H7 (cell line): ENCODE measurements around the gene SLN. TPM values are rescaled to one million over a fixed set of nuclear protein-coding genes. Genes with fewer than 3 reads are reported as not detected.
A peak's percentile ranks its signal among the peaks of the same experiment; 100 is the strongest.

Experiments used
- DNase-seq: peaks from one replicate; pipeline ENCODE4 v3.0.0; 2012
- H3K27me3 ChIP-seq: 2 replicates; pipeline ENCODE4 v1.6.0; 2011; ENCODE audit warnings: mild to moderate bottlenecking, low read length; ENCODE audit not compliant: control insufficient read depth, insufficient read depth
- H3K36me3 ChIP-seq: replicated peaks from 2 replicates; pipeline ENCODE4 v1.5.1; 2011; ENCODE audit warnings: low read length; ENCODE audit not compliant: control insufficient read depth, insufficient read depth
- H3K4me3 ChIP-seq: 2 replicates; pipeline ENCODE4 v1.5.1; 2011; ENCODE audit warnings: low read depth, mild to moderate bottlenecking, control low read depth, low read length, moderate library complexity; ENCODE audit not compliant: insufficient read depth
- total RNA-seq: library from RNA; depleted of rRNA; stranded (reverse); fragments of >200 nt; shearing (Covaris generic); gene quantifications from 2 replicates; pipeline ENCODE4 v1.2.3, GENCODE V29; 2014

Gene SLN
- total RNA-seq, 1 experiment from 2014 or later = not detected

DNA sequence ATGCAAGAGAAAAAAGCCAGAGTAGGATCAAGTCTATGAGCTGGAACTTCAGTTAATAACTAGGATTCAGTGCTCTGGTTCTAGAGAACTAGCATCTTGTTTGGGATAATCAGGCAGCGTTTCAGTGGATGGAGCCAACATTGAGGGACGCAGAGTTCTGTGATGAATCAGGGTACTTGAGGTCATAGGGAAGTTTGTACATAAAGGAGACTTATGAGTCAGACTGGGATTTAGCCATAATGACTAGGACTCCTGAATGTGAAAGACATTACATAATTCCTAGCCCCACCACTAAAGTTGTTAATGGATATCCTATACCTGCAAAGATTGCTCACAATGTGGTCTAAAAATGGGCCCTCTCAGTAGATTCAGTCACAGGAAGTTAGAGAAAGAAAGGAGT lies 6.8 kb downstream of the SLN start:
- Histone ChIP-seq H3K27me3 (no peaks in the 10 kb centered on the region), H3K36me3 (no peaks in the 10 kb centered on the region), H3K4me3 (no peak overlapping the region)
- no peak for DNase-seq

DNA sequence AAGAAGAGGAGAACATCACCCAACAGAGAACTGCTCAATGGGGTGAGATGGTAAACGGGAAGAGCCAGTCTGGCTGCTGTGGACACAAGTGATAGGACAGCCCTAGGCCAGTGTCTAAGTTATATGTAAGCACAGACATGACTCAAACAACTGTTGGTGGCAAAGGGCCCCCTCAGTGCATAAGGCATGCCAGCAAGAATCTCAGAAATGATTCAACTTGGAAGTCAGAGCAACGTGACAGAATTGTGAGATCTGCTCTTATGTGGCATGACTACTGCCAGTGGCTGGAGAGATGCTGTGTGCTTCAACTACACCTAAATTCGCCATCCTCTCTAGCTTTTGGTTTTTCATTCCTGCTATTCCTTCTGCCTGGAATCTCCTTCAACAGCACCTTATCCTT lies 7.4 kb downstream of the SLN start:
- no peak overlapping the region for H3K4me3 ChIP-seq
- no peaks in the 10 kb centered on the region for H3K27me3 ChIP-seq
- H3K36me3 ChIP-seq = no peaks in the 10 kb centered on the region
- DNase-seq = no peak

DNA sequence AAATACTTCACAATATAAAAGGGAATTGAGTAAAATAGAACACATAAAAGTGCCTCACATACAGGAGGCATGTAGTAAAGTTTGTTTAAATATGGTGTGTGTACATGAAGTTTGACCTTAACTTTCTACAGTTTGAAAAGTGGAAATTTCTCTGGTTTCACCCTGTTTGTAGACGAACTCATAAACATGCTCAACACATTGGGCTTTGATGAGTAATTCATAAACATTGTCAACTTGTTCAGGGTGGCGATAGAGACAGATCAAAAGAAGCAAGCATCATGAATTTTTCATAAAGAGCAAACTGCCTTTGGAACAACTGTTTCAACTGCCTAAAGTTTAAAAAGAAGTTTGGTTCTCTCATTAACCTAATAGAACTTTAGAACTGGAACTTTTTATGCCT lies 9.1 kb downstream of the SLN start:
- Histone ChIP-seq H3K27me3 (no peaks in the 10 kb centered on the region), H3K36me3 (no peaks in the 10 kb centered on the region), H3K4me3 (no peak overlapping the region)
- DNase-seq = no peak

GRCh38 chr11:107702109-107702660 lies 9.7 kb downstream of the SLN start:
- H3K27me3 ChIP-seq = no peaks in the 10 kb centered on the region
- DNase-seq = no peak
- no peak overlapping the region for H3K4me3 ChIP-seq
- H3K36me3 ChIP-seq = no peaks in the 10 kb centered on the region

DNA sequence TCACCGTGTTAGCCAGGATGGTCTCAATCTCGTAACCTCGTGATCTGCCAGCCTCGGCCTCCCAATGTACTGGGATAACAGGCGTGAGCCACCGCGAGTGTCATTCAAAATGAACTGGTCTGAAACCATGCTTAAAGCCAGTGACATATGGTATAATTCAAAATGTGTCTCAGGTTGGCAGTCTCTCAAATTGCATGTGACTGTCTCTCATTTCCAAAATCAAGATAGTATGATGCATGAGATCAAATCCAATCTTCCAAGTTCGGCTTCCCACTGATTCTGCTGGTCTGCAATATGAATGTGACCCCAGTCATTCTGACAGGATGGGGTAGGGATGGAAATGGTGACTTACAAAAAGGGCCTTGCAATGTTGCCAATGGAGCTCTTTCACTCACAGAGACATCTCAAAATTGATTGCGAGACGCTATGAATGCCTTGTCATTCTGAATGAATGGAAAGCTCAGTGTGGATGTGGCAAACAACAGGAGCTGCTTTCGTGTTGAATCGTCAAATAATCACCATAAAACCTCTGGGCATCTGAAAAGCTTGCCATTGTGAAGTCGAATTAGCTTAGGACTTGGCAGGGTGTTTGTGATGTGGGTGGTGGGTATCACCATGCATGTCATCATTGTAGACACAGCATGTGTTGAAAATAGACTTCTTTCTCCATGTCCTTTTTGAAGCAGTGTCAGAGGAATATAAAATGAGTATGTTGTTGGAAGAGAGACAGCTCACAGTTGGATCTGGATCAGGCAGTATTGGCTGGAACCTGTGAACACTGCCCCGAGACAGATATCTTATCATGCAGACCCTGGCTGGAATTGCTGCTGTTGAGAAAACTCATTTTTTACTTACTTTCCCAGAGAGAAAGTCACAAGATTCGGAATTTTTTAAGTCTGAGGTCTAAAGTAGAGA lies 12.2 kb downstream of the SLN start:
- no peak for DNase-seq
- Histone ChIP-seq H3K4me3 (no peak overlapping the region), H3K27me3 (no peaks in the 10 kb centered on the region), H3K36me3 (no peaks in the 10 kb centered on the region)

DNA sequence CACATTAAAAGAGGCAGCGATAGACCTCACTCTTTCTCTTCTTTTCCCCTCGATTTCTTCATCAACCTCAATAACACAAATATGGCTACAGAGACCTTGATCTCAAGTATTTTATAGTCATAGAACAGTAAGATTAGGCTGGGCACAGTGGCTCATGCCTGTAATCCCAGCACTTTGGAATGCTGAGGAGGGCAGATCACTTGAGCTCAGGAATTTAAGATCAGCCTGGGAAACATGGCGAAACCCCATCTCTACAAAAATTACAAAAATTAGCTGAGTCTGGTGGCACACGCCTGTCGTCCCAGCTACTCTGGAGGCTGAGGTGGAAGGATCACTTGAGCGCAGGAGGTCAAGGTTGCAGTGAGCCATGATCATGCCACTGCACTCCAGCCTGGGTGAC lies 14.6 kb downstream of the SLN start:
- DNase-seq = no peak
- Histone ChIP-seq H3K36me3 (no peaks in the 10 kb centered on the region), H3K4me3 (no peak overlapping the region), H3K27me3 (no peaks in the 10 kb centered on the region)

GRCh38 chr11:107696140-107696539 lies 15.7 kb downstream of the SLN start:
- DNase-seq = no peak
- Histone ChIP-seq H3K27me3 (no peaks in the 10 kb centered on the region), H3K36me3 (no peaks in the 10 kb centered on the region), H3K4me3 (no peak overlapping the region)

DNA sequence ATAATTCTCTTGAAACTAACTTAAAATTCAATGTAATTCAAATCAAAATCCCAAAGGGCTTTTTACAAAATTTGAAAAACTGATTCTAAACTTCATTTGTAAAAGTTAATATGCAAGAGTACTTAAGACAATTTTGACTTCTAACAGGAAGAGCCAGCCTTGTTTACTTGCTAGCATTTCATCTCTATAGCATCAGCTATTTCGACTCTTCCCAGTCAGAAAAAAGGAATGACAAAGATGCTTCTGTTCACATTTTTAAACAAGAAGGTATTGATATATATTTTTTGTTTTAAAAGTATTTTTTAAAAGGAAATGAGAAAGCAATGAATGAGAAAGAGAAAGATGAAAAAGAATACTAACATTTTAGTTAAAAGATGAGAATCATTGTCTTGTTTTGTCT lies 16.4 kb downstream of the SLN start:
- no peaks in the 10 kb centered on the region for H3K27me3 ChIP-seq
- H3K4me3 ChIP-seq = no peak overlapping the region
- no peak for DNase-seq
- no peaks in the 10 kb centered on the region for H3K36me3 ChIP-seq

GRCh38 chr11:107691000-107691750 lies 20.7 kb downstream of the SLN start:
- DNase-seq = no peak
- no peaks in the 10 kb centered on the region for H3K36me3 ChIP-seq
- no peak overlapping the region for H3K4me3 ChIP-seq
- no peaks in the 10 kb centered on the region for H3K27me3 ChIP-seq

DNA sequence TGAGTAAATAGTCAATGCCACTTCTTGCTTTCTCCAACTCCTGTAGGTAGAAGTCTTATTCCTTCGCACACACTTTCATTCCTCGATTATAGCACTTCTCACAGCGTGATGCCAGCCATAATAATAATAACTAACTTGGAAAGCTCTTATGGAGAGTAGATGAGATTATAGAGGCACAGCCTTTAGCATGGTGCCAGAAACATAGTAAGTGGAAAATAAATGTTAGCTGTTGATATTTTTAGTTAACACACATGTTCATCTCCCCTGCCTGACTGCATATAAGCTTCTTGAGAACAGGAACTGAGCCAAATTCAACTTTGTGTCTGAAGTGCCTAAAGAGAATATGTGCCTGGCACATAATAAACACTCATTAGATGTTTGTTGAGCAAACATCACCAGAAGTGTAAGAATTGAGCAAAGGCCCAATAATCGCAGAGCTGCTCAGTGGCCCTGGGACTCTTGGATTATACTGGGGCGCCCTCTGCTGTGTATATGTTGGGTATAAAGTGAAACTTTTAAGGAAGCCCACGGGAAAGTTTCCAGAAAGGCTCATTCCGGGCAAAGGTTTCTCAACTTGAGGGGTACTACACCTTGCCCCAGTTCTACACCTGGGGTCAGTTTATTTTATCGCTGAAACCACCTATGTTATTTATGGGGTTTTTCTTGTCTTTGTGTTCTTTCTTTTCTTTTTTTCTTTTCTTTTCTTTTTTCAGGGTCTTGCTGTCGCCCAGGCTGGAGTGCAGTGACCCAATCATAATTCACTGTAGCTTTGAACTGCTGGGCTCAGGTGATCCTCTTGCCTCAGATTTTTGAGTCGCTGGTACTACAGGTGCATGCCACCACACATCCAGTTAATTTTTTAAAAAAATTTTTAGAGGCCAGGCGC lies 22.3 kb downstream of the SLN start:
- peak; percentile 56 for DNase-seq
- H3K27me3 ChIP-seq = no peaks in the 10 kb centered on the region
- no peak overlapping the region for H3K4me3 ChIP-seq
- no peaks in the 10 kb centered on the region for H3K36me3 ChIP-seq

DNA sequence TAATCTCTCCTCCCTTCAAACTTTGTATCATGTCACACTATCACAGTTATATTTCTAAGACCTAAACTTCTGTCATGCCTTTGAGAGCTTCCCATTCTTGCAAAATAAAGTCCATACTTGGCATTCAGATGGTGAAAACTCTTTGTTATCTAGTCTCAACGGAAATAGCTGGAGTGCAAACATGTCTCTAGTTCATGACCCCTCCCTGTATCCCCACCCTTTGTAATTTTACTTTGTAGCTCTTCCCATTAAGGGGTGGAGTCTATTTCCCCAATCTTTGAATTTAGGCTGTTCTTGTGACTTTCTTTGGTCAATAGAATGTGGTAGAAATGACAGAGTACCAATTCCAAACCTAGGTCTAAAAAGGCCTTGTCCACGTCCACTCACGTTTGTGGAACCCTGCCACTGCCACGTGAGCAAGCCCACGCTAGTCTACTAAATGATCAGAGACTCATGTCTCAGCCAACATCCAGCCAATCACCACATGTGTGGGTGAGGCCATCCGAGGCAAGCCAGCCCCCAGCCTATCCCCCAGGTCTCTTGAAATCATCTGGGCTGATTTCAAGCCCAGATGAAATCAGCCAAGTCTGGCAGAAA lies 23.4 kb downstream of the SLN start:
- H3K36me3 ChIP-seq = no peaks in the 10 kb centered on the region
- DNase-seq = no peak
- H3K4me3 ChIP-seq = no peak overlapping the region
- H3K27me3 ChIP-seq = no peaks in the 10 kb centered on the region

DNA sequence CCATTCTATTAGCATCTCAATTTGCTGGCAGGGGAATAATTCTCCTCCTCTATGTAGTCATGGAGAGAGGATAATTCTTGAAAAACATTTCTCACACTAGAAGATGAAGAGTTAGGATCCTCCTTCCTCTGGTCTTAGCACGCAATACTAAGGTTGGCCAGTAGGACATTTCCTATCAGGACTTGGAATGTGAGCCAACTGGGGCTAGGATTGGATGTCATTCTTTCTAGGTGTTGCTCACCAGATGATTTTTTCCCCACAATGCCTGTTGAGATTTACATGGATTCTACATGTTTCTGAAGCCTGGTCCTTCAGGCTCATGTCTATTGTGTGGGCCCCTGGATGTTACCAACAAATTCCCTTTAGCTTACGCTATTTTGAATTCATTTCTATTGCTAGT lies 28.0 kb downstream of the SLN start:
- no peaks in the 10 kb centered on the region for H3K27me3 ChIP-seq
- peak; percentile 54 for DNase-seq
- H3K36me3 ChIP-seq = no peaks in the 10 kb centered on the region
- no peak overlapping the region for H3K4me3 ChIP-seq

DNA sequence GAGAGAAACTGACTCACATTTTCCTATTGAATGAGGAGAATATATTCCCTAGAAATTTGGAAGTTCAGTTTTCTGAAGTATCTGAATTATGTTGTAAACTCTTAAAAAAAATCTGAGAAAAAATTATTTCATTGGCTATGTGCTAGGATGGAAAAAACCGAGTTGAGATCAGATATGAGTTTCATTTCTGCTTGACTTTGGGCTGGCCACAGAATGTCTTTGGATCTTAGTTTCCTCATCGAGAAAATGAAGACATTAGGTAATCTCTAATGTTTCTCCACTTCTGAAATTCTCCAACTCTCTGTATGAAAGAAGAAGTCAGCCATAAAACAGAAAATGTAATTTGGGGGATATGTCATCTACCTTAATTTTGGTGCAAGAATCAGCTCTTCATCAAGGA lies 28.8 kb downstream of the SLN start:
- Histone ChIP-seq H3K36me3 (no peaks in the 10 kb centered on the region), H3K27me3 (no peaks in the 10 kb centered on the region), H3K4me3 (no peak overlapping the region)
- no peak for DNase-seq

GRCh38 chr11:107682572-107682971 lies 29.3 kb downstream of the SLN start:
- DNase-seq = no peak
- no peaks in the 10 kb centered on the region for H3K36me3 ChIP-seq
- no peaks in the 10 kb centered on the region for H3K27me3 ChIP-seq
- no peak overlapping the region for H3K4me3 ChIP-seq
